Measurements from ENCODE around the gene RPL36A.

DNA sequence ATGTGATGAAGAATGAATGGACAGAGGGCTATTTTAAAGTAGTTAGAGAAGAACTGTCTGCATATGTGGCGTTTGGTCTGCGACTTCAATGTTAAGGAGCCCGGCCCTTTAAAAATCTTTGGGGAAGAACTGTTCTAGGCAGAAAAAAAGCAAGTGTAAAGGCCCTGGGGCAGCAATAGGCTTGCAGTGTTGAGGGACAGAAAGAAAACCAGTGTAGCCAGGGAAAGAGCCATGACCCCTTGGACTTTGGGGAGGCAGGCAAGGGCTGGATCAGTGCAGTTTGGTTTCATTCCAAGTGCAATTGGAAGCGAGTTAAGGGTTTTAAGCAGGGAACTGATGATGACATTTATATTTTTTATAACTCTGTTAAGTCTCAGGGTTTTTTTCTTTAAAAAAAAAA is 9.0 kb downstream of the RPL36A start:
- TF ChIP-seq, protein P1, sequence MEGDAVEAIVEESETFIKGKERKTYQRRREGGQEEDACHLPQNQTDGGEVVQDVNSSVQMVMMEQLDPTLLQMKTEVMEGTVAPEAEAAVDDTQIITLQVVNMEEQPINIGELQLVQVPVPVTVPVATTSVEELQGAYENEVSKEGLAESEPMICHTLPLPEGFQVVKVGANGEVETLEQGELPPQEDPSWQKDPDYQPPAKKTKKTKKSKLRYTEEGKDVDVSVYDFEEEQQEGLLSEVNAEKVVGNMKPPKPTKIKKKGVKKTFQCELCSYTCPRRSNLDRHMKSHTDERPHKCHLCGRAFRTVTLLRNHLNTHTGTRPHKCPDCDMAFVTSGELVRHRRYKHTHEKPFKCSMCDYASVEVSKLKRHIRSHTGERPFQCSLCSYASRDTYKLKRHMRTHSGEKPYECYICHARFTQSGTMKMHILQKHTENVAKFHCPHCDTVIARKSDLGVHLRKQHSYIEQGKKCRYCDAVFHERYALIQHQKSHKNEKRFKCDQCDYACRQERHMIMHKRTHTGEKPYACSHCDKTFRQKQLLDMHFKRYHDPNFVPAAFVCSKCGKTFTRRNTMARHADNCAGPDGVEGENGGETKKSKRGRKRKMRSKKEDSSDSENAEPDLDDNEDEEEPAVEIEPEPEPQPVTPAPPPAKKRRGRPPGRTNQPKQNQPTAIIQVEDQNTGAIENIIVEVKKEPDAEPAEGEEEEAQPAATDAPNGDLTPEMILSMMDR (IDR thresholded peaks at IDR 0.05) = no peak
- TF ChIP-seq POLR2AphosphoS5 (IDR thresholded peaks at IDR 0.05) = no peak
- TF ChIP-seq POLR2A (IDR thresholded peaks at IDR 0.05) = no peak
- no peak for TF ChIP-seq EP300 (IDR thresholded peaks at IDR 0.05)

Measured in upper lobe of left lung (tissue), 4 donors.